ENCODE measurements around the gene NIP7. TPM values are rescaled to one million over a fixed set of nuclear protein-coding genes. Genes with fewer than 3 reads are reported as not detected.

The NIP7 gene
- total and polyA plus RNA-seq, 9 donors: 14.5 to 27.0 (median 23.5) TPM

DNA sequence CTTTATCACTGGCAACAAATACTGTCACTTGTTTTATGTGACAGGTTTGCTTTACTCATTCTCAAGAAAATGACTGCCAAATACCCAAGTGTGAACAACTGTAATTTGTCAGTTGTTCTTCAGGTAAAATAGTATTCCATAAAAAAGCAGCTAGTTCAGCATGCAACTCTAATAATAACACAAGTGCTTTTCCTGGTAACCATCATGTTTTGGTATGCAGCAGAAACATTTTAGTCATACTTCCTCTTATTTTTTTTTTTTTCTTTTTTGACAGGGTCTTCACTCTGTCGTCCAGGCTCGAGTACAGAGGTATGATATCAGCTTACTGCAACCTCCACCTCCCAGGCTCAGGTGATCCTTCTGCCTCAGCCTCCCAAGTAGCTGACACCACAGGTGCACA lies 41.7 kb downstream of the NIP7 start:
- H3K36me3 ChIP-seq (ENCODE audit: control insufficient read depth, insufficient read depth, low read length): peaks cover 46% of the 10 kb centered on the region
- no peaks in the 10 kb centered on the region for H3K9me3 ChIP-seq (replicated peaks; ENCODE audit: control insufficient read depth, low read depth, low read length)
- no peaks in the 10 kb centered on the region for H3K4me1 ChIP-seq (ENCODE audit: control insufficient read depth, insufficient read depth, low read length)
- H3K27me3 ChIP-seq (ENCODE audit: control insufficient read depth, insufficient read depth, low read length): no peaks in the 10 kb centered on the region
- H3K27ac ChIP-seq (ENCODE audit: low read length): no peak overlapping the region
- 100% methylated on average over 1 of the region's 2 CpGs for WGBS (ENCODE audit: insufficient coverage)
- peak; percentile 22 for DNase-seq
- no peak overlapping the region for H3K4me3 ChIP-seq (ENCODE audit: low read length)

DNA sequence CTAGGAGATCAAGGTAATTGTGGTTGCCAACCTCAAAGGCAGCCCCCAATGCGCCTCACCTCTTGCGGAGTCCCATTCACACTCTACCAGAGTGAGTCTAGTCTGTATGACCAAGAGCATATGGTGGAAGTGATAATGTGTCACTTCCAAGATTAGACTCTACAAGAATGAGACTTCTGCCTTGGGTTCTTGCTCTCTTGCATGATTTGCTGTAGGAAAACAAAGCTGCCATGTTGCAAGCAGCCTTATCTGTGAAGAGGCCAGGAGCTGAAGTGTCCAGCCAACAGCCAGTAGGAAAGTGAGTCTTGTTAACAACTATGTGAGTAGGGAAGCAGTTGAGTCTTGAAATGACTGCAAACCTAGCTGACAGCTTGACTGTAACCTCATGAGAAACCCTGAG lies 42.8 kb downstream of the NIP7 start:
- no peak for DNase-seq
- H3K27ac ChIP-seq (ENCODE audit: low read length): no peak overlapping the region
- H3K27me3 ChIP-seq (ENCODE audit: control insufficient read depth, insufficient read depth, low read length): no peaks in the 10 kb centered on the region
- H3K4me3 ChIP-seq (ENCODE audit: low read length): no peak overlapping the region
- no CpG with 5 or more reads among the region's 2 CpGs for WGBS (ENCODE audit: insufficient coverage)
- peaks cover 39% of the 10 kb centered on the region for H3K36me3 ChIP-seq (ENCODE audit: control insufficient read depth, insufficient read depth, low read length)
- H3K4me1 ChIP-seq (ENCODE audit: control insufficient read depth, insufficient read depth, low read length): no peaks in the 10 kb centered on the region
- no peaks in the 10 kb centered on the region for H3K9me3 ChIP-seq (replicated peaks; ENCODE audit: control insufficient read depth, low read depth, low read length)

DNA sequence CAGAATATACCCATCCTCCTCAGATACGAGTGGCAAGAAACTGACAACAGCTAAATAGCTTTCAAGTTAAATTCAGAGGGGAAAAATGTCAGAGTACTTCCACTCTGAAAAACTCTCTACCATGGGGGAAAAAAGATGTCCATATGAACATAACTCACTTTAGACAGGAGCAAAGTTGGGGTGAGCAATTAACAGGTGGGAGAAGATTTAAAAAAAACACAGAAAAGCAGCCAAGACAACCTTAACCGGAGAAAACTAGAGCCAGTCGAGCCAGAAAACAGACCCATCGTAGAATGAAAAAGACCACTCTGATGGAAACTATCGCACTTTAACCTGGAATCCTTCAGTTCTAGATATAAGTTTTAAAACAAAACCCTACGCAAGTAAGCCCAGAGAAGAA lies 45.4 kb downstream of the NIP7 start:
- H3K4me3 ChIP-seq (ENCODE audit: low read length): peak overlapping the region; percentile 55
- peak overlapping the region; percentile 82 for H3K27ac ChIP-seq (ENCODE audit: low read length)
- H3K36me3 ChIP-seq (ENCODE audit: control insufficient read depth, insufficient read depth, low read length): peaks cover 29% of the 10 kb centered on the region
- 0% methylated on average over 1 of the region's 6 CpGs for WGBS (ENCODE audit: insufficient coverage)
- no peaks in the 10 kb centered on the region for H3K27me3 ChIP-seq (ENCODE audit: control insufficient read depth, insufficient read depth, low read length)
- H3K4me1 ChIP-seq (ENCODE audit: control insufficient read depth, insufficient read depth, low read length): no peaks in the 10 kb centered on the region
- no peak for DNase-seq
- H3K9me3 ChIP-seq (replicated peaks; ENCODE audit: control insufficient read depth, low read depth, low read length): no peaks in the 10 kb centered on the region

DNA sequence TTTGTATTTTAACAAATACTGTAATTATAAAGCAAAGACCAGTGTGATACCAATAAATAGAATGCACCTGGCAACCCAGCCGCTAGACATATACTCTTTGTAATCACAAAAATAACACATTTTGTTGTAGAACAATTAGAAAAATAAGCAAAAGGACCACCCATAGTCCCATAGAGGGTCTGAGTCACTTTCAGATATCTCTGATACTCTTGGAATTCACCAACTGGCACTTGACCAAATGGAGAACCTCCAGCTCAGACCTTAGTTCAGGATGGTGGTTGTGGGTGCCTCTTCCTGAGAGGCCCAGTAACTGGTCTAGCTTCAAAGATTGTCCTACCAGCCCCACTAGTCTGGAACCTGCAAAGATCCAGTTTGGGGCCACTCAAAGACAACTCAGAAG lies 47.0 kb downstream of the NIP7 start:
- Histone ChIP-seq H3K36me3 (ENCODE audit: control insufficient read depth, insufficient read depth, low read length) (peaks cover 21% of the 10 kb centered on the region), H3K27ac (ENCODE audit: low read length) (no peak overlapping the region), H3K27me3 (ENCODE audit: control insufficient read depth, insufficient read depth, low read length) (no peaks in the 10 kb centered on the region), H3K4me3 (ENCODE audit: low read length) (no peak overlapping the region), H3K9me3 (replicated peaks; ENCODE audit: control insufficient read depth, low read depth, low read length) (no peaks in the 10 kb centered on the region), H3K4me1 (ENCODE audit: control insufficient read depth, insufficient read depth, low read length) (no peaks in the 10 kb centered on the region)
- peak; percentile 19 for DNase-seq
- WGBS (ENCODE audit: insufficient coverage): no CpG with 5 or more reads among the region's 1 CpG

Other genes with a start within 250 kb of the NIP7 start
- 0.58 TPM for gene HAS3, start 234.1 kb upstream of the NIP7 start, total RNA-seq
- gene HAS3, start 234.1 kb upstream of the NIP7 start, polyA plus RNA-seq (ENCODE audit: insufficient read depth in 1 of 8, insufficient read length in 8 of 8, low replicate concordance in 1 of 8): 1 to 10 TPM; 1.3 to 6.6 (median 2.1) TPM
- gene CHTF8, start 207.2 kb upstream of the NIP7 start, total RNA-seq: 27.1 TPM
- gene CHTF8, start 207.2 kb upstream of the NIP7 start, polyA plus RNA-seq (ENCODE audit: insufficient read depth in 1 of 8, insufficient read length in 8 of 8, low replicate concordance in 1 of 8): 10 to 100 TPM; 58.5 to 83.2 (median 67.6) TPM
- gene UTP4, start 207.1 kb upstream of the NIP7 start, total RNA-seq: 16.9 TPM
- gene UTP4, start 207.1 kb upstream of the NIP7 start, polyA plus RNA-seq (ENCODE audit: insufficient read depth in 1 of 8, insufficient read length in 8 of 8, low replicate concordance in 1 of 8): 10 to 100 TPM; 33.7 to 41.0 (median 35.2) TPM
- 21.2 TPM for gene SNTB2, start 152.6 kb upstream of the NIP7 start, total RNA-seq
- gene SNTB2, start 152.6 kb upstream of the NIP7 start, polyA plus RNA-seq (ENCODE audit: insufficient read depth in 1 of 8, insufficient read length in 8 of 8, low replicate concordance in 1 of 8): 10 to 100 TPM; 10.4 to 19.7 (median 13.6) TPM
- gene VPS4A, start 28.4 kb upstream of the NIP7 start, total RNA-seq: 17.9 TPM
- gene VPS4A, start 28.4 kb upstream of the NIP7 start, polyA plus RNA-seq (ENCODE audit: insufficient read depth in 1 of 8, insufficient read length in 8 of 8, low replicate concordance in 1 of 8): 10 to 100 TPM; 34.9 to 42.1 (median 36.8) TPM
- gene PDF, start 9.2 kb upstream of the NIP7 start, total RNA-seq: 6.5 TPM
- 1 to 10 TPM; 5.9 to 8.1 (median 6.4) TPM for gene PDF, start 9.2 kb upstream of the NIP7 start, polyA plus RNA-seq (ENCODE audit: insufficient read depth in 1 of 8, insufficient read length in 8 of 8, low replicate concordance in 1 of 8)
- 27.1 TPM for gene COG8, start 208 bp upstream of the NIP7 start, total RNA-seq
- gene COG8, start 208 bp upstream of the NIP7 start, polyA plus RNA-seq (ENCODE audit: insufficient read depth in 1 of 8, insufficient read length in 8 of 8, low replicate concordance in 1 of 8): 10 to 100 TPM; 19.2 to 25.3 (median 22.0) TPM
- 0.22 TPM for gene TMED6, start 12.0 kb downstream of the NIP7 start, total RNA-seq
- gene TMED6, start 12.0 kb downstream of the NIP7 start, polyA plus RNA-seq (ENCODE audit: insufficient read depth in 1 of 8, insufficient read length in 8 of 8, low replicate concordance in 1 of 8): 1 to 10 TPM; 1.0 to 1.7 (median 1.2) TPM
- 9.8 TPM for gene TERF2, start 46.2 kb downstream of the NIP7 start, total RNA-seq
- gene TERF2, start 46.2 kb downstream of the NIP7 start, polyA plus RNA-seq (ENCODE audit: insufficient read depth in 1 of 8, insufficient read length in 8 of 8, low replicate concordance in 1 of 8): 10 to 100 TPM; 22.3 to 34.7 (median 29.6) TPM
- gene CYB5B, start 84.8 kb downstream of the NIP7 start, total RNA-seq: 55.5 TPM
- gene CYB5B, start 84.8 kb downstream of the NIP7 start, polyA plus RNA-seq (ENCODE audit: insufficient read depth in 1 of 8, insufficient read length in 8 of 8, low replicate concordance in 1 of 8): 10 to 100 TPM; 58.3 to 74.5 (median 66.9) TPM
- gene NFAT5, start 226.2 kb downstream of the NIP7 start, total RNA-seq: 15.9 TPM
- 10 to 100 TPM in 6 of 8 donors, 1 to 10 TPM in 2; 8.2 to 21.1 (median 12.6) TPM for gene NFAT5, start 226.2 kb downstream of the NIP7 start, polyA plus RNA-seq (ENCODE audit: insufficient read depth in 1 of 8, insufficient read length in 8 of 8, low replicate concordance in 1 of 8)

Data from muscle of leg (tissue), 11 donors.